ENCODE results near the gene SELENOS.
"Not testable (repeated sequence)": the region's sequence is repeated elsewhere in the genome, so short reads cannot be mapped to it uniquely, and the experiment has no call there.

The SELENOS gene

GRCh38 chr15:101309436-101310160, 32.3 kb upstream of the SELENOS start:
- DNase-seq (ENCODE audit: low read depth in 2 of 2), result no peak

- DNase-seq (ENCODE audit: low read depth in 2 of 2), result no peak
Observed at GRCh38 chr15:101308604-101309435, 31.5 kb upstream of the SELENOS start.

- DNase-seq (ENCODE audit: low read depth in 2 of 2), result no peak
Observed at GRCh38 chr15:101307897-101308603, 30.8 kb upstream of the SELENOS start.

GRCh38 chr15:101307048-101307896, 30.0 kb upstream of the SELENOS start:
- no peak for DNase-seq (ENCODE audit: low read depth in 2 of 2)

- no peak for DNase-seq (ENCODE audit: low read depth in 2 of 2)
Observed at GRCh38 chr15:101306341-101307047, 29.2 kb upstream of the SELENOS start.

- no peak for DNase-seq (ENCODE audit: low read depth in 2 of 2)
Observed at GRCh38 chr15:101305820-101306255, 28.6 kb upstream of the SELENOS start.

- no peak for DNase-seq (ENCODE audit: low read depth in 2 of 2)
Observed at GRCh38 chr15:101303408-101303807, 26.1 kb upstream of the SELENOS start.

- DNase-seq (ENCODE audit: low read depth in 2 of 2), result no peak
Observed at GRCh38 chr15:101296418-101297405, 19.4 kb upstream of the SELENOS start.

- no peak for DNase-seq (ENCODE audit: low read depth in 2 of 2)
Observed at GRCh38 chr15:101295607-101296161, 18.4 kb upstream of the SELENOS start.

GRCh38 chr15:101294731-101295606, 17.7 kb upstream of the SELENOS start, which contains the start of gene SNRPA1:
Gene SNRPA1, minus strand, starts transcription at chr15:101295248. Its CDS starts 70 bp downstream, at chr15:101295178.
- DNase-seq (ENCODE audit: low read depth in 2 of 2), result peak; percentile 97 to 98

- DNase-seq (ENCODE audit: low read depth in 2 of 2), result no peak
Observed at GRCh38 chr15:101293122-101293521, 15.8 kb upstream of the SELENOS start.

- DNase-seq (ENCODE audit: low read depth in 2 of 2), result peak in 1 of 2 donors; percentile 27
Observed at GRCh38 chr15:101288905-101289513, 11.7 kb upstream of the SELENOS start.

- DNase-seq (ENCODE audit: low read depth in 2 of 2), result not testable (repeated sequence)
Observed at GRCh38 chr15:101287342-101287741, 10.1 kb upstream of the SELENOS start.

GRCh38 chr15:101286471-101287114, 9.3 kb upstream of the SELENOS start:
- no peak for DNase-seq (ENCODE audit: low read depth in 2 of 2)

- no peak for DNase-seq (ENCODE audit: low read depth in 2 of 2)
Observed at GRCh38 chr15:101283931-101284330, 6.6 kb upstream of the SELENOS start.

GRCh38 chr15:101280007-101280406, 2.7 kb upstream of the SELENOS start:
- DNase-seq (ENCODE audit: low read depth in 2 of 2), result no peak

GRCh38 chr15:101277943-101278564, 769 bp upstream of the SELENOS start:
- no peak for DNase-seq (ENCODE audit: low read depth in 2 of 2)
